ENCODE data around the gene CROCC2. TPM values are rescaled to one million over a fixed set of nuclear protein-coding genes. Genes with fewer than 3 reads are reported as not detected.

Gene CROCC2
- total and polyA plus RNA-seq, 2 of the 13 experiments (the other 11 are each of a cell fraction or from before 2014, with no cell fraction given) = not detected

DNA sequence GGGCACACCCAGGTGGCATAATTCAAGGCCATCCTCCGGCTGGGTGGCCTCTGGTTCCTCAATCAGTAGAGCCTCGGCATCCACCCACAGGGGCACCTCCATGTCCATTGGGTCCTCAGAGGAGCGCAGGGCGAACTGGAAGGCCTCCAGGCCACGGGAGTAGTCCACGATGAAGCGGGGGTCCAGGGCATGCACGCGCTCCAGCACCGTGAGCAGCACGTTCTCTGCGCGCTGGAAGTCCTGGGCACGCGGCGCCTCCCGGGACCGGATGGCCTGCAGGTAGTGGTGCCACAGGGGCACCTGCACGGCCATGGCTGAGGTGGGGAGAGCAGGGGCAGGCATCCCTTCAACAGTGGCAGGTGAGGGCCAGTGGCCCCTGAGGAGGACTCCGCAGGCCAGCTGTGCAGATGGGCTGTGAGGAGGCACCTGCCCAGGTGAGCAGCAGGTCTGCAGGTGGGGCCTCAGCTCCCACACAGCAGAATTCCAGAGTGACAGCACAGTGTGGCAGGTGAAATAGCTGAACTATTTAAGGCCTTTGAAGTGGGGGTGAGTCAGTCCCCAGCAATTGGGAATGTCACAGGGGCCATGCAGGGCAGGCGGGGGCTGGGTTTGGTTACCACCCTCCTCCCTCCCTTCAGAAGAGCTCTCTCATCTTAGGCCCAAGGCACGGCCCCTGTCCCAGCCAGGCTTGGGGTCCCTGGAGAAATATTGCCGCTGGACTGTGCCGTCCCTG, 10.3 kb upstream of the CROCC2 start, which contains the start of gene MAB21L4 (continued):
- TF ChIP-seq HNF1B (CRISPR knock-in tag; IDR thresholded peaks at IDR 0.05) (no peak; the same call in 1 of the 2 replicates), CAMTA2 (CRISPR knock-in tag; IDR thresholded peaks at IDR 0.05; ENCODE audit: borderline replicate concordance) (peak; percentile 31; the same call in 1 of the 2 replicates), ZNF282 (IDR thresholded peaks at IDR 0.05; ENCODE audit: partially characterized antibody) (no peak), DMAP1 (CRISPR knock-in tag; IDR thresholded peaks at IDR 0.05) (0 out of 2 replicates have a peak, but pooled peaks have one; percentile 11), ZNF431 (CRISPR knock-in tag; IDR thresholded peaks at IDR 0.05; ENCODE audit: borderline replicate concordance, low read depth) (no peak), ZNF34 (CRISPR knock-in tag; IDR thresholded peaks at IDR 0.05; ENCODE audit: borderline replicate concordance) (no peak), NR2F6 (IDR thresholded peaks at IDR 0.05) (peak; percentile 48; the same call in 1 of the 2 replicates), NR2F6 (CRISPR knock-in tag; IDR thresholded peaks at IDR 0.05) (peak; percentile 54), TRIM24 (CRISPR knock-in tag; IDR thresholded peaks at IDR 0.05) (peak; percentile 27; the same call in 1 of the 2 replicates), FIP1L1 (IDR thresholded peaks at IDR 0.05; ENCODE audit: borderline replicate concordance, insufficient read depth, low read depth, low read length) (no peak), MED8 (CRISPR knock-in tag; IDR thresholded peaks at IDR 0.05; ENCODE audit: insufficient replicate concordance) (no peak), TEAD3 (CRISPR knock-in tag; optimal IDR thresholded peaks at IDR 0.05; ENCODE audit: borderline replicate concordance) (peak; percentile 81), ZNF605 (CRISPR knock-in tag; IDR thresholded peaks at IDR 0.05) (0 out of 2 replicates have a peak, but pooled peaks have one; percentile 32), ZEB1 (IDR thresholded peaks at IDR 0.05; ENCODE audit: insufficient replicate concordance, low read depth) (peak; percentile 98), ZBTB20 (CRISPR knock-in tag; IDR thresholded peaks at IDR 0.05; ENCODE audit: borderline replicate concordance, low read depth) (no peak), HDAC6 (IDR thresholded peaks at IDR 0.05; ENCODE audit: low read depth, low read length) (no peak), THAP11 (CRISPR knock-in tag; IDR thresholded peaks at IDR 0.05) (no peak)
- TF ChIP-seq, protein P1, sequence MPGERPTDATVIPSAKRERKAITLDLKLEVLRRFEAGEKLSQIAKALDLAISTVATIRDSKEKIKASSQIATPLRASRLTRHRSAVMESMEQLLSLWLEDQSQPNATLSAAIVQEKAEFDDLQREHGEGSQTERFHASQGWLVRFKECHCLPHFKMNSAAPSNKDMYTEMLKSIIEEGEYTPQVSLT (CRISPR knock-in tag; IDR thresholded peaks at IDR 0.05; ENCODE audit: borderline replicate concordance, low read depth) = no peak
- TF ChIP-seq, protein P2, sequence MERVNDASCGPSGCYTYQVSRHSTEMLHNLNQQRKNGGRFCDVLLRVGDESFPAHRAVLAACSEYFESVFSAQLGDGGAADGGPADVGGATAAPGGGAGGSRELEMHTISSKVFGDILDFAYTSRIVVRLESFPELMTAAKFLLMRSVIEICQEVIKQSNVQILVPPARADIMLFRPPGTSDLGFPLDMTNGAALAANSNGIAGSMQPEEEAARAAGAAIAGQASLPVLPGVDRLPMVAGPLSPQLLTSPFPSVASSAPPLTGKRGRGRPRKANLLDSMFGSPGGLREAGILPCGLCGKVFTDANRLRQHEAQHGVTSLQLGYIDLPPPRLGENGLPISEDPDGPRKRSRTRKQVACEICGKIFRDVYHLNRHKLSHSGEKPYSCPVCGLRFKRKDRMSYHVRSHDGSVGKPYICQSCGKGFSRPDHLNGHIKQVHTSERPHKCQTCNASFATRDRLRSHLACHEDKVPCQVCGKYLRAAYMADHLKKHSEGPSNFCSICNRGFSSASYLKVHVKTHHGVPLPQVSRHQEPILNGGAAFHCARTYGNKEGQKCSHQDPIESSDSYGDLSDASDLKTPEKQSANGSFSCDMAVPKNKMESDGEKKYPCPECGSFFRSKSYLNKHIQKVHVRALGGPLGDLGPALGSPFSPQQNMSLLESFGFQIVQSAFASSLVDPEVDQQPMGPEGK (CRISPR knock-in tag; IDR thresholded peaks at IDR 0.05) = peak; percentile 68

Measured in HepG2 (cell line).